ACHN (cell line): ENCODE results near the gene MARCHF10.

Source experiments
- DNase-seq: peaks from one replicate; pipeline ENCODE4 v3.0.0-alpha.2; 2015
- in situ Hi-C: cut with HindIII; loops from 2 replicates; pipeline ENCODE4 v1.10.0; 2017; ENCODE audit warnings: low sequenced_read_pairs, low pct_ligation_motif_present, low pct_unique_long_range_greater_than_20kb

Gene MARCHF10

DNA sequence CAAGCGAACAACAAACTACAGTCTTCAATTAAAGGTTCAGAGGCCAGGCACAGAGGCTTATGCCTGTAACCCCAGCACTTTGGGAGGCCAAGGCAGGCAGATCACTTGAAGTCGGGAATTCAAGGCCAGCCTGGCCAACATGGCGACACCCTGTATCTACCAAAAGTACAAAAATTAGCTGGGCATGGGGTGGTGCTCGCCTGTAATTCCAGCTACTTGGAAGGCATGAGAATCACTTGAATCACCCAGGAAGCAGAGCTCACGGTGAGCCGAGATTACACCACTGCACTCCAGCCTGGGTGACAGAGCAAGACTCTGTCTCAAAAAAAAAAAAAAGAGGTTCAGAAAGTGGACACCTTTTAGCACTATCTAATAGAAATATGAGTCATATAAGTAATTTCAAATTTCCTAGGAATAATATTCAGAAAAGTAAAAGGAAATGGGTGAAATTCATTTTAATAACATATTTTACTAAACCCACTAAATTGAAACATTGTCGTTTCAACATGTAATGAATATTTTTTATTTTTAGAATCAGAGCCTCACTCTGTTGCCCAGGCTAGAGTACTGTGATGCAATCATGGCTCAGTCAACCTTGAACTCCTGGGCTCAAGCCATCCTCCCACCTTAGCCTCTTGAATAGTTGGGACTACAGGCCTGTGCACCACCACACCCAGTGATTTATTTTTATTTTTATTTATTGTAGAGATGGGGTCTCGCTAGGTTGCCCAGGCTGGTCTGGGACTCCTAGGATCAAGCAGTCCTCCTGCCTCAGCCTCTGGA lies 15.2 kb upstream of the MARCHF10 start:
- DNase-seq, result peak; percentile 28
- in situ Hi-C loops, result no loop called here

GRCh38 chr17:62822080-62822904 lies 14.2 kb upstream of the MARCHF10 start:
- in situ Hi-C loops, result no loop called here
- no peak for DNase-seq

- no peak for DNase-seq
- in situ Hi-C loops, result no loop called here
These were observed 13.3 kb upstream of the MARCHF10 start for GRCh38 chr17:62821189-62822079.

DNA sequence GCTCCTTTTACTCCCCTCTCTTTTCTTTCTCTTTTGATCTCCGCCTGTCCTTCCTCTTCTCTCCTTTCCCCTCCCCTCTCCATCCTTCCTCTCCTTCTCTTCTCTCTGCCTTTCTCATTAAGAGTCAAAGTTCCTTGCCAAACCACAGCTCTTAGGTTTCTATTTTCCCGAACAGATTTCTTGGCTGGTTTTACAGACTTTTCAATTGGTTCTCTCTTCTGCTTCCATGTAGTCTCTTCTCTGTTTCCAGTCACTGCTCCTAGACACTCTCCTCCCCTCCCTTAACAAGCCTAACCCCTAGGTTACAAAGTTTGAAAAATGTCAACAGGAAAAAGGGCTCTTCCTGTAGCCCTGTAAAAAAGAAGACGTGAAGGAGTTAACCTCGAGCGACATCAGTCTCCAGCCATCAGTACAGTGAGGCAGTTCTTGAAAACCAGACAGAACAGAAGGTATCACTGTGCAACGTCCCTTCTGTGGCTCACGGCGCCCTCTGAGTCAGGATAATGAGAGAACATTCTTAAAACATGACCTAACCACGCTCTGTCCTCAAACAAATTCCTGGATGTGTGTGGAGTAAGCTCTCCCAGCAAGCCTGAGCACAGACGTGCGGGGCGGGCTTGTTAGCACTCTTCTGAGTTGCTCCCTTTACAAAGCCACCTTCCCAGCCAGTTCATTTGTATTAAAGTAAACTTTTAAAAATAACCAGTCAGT lies 11.6 kb upstream of the MARCHF10 start:
- peak; percentile 98 for DNase-seq
- in situ Hi-C loops, result no loop called here

GRCh38 chr17:62818526-62818925 lies 10.4 kb upstream of the MARCHF10 start:
- DNase-seq, result no peak
- in situ Hi-C loops, result no loop called here

DNA sequence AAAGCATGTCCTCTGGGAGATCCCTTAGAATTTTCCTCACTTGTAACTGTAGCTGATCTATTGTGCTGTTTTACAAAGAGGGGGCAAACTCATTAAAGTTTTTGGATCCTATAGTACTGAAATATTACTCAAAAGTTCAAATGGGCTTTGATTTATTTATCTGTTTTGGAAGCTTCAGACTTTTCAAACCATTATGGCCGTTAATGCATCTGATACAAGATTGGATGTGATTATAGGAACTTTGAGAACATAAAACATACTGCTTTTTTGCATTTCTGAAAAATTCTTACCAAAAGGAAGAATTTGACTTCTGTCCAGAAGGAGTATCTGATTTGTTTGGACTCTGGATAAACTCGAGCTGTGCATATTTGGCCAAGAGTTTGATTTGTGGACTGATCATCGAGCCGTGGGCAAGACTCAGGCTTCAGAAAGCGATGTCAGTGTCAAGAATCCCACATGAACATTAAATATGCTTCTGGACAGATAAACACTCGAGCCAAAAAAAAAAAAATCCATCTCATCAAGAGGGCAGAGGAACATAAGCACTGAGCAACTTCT lies 8.2 kb upstream of the MARCHF10 start:
- in situ Hi-C loops, result no loop called here
- no peak for DNase-seq

DNA sequence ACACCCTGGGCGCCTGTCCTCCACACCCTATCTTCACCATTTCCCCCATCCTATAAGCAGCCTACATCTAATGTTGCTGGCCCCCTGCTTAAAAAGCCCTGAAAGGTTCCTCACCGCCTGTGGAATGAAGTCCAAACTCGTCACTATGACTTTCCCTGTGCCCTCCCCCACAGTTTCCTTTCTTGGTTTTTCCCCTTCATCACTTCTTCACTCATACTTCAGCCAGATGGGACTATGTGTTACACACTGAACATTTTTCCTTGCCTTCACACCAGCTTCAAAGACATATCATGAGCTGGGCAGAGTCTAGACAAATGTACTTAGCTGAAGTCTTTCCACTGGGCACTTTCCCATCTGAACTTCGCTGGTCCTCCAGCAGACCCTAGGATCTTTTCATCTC lies 1.5 kb upstream of the MARCHF10 start:
- in situ Hi-C loops, result no loop called here

GRCh38 chr17:62808576-62808970 lies 459 bp upstream of the MARCHF10 start:
- no peak for DNase-seq
- in situ Hi-C loops, result no loop called here

More for the DNA sequence above, 1.5 kb upstream of the MARCHF10 start:
- DNase-seq, result no peak

GRCh38 chr17:62805234-62805633 lies 2.9 kb downstream of the MARCHF10 start:
- in situ Hi-C loops, result no loop called here
- no peak for DNase-seq

GRCh38 chr17:62804822-62805221 lies 3.3 kb downstream of the MARCHF10 start:
- DNase-seq, result no peak
- in situ Hi-C loops, result no loop called here

DNA sequence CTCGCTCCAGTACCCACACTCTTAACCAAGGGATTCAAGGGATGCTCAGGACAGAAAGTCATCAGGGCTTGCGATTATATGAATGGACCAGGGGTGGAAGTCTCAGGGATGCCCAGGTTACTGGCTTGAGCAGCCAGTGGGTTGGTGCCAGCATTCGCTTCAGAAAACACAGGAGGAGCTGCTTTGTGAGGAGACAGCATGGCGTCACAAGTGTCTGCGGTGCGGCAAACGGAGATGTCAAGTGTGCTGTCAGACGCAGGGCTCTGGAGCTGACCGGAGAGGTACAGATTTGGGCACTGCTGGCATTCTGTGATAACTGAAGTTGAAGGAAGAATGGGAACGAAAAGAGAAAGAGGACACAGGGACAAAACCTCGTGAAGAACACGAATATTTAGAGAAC lies 4.1 kb downstream of the MARCHF10 start:
- no peak for DNase-seq
- in situ Hi-C loops, result no loop called here

DNA sequence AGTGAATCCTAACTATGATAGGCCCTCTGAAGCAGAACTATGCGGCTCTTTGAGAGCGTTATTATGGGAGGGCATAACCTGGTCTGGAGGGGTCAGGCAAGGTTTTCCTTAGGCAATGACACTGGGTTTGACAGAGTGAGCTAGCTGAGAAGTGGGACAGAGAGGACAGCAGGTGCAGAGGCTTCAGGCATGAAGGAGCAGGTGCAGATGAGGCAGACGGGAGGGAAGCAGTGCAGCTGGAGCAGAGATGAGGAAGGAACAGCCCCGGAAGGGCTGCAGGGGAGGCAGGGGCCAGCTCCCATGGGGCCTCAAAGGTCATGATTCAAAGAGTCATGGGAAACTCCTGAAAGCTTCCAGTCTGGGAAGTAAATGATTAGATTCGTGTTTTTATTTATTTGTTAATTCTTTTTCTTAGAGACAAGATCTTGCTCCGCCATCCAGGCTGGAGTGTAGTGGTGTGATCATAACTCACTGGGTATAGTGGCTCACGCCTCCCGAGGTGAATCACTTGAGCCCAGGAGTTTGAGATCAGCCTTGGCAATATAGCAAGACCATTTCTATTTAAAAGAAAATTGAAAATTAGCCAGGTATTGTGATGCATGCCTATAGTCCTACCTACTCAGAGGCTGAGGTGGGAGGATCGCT lies 5.4 kb downstream of the MARCHF10 start:
- in situ Hi-C loops, result no loop called here
- no peak for DNase-seq

DNA sequence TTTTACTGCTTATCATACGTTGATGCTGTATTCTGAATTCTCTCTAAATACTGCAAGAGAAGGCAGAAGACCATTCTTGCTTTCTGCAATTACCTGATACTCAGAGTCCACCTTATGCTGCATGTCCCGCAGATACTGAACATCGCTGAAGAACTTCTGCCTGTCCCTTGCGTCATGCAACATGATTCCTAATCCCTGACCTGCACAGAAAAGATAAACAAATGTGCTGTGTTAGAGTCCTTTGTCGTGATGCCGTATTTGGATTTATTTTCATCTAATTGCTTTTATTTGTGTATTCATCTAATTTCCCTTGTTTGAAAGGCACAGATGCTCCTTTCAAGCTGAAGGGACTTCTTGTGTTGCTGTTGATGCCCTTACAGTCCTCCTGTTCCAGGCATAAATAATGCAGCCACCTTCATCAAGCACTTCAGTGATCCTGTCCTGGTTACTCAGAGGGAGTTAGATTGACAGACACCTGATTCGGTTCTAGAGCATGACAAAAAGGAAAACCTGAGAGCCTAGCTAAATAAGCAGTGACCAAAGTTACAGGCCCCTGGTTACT lies 6.5 kb downstream of the MARCHF10 start:
- DNase-seq, result no peak
- in situ Hi-C loops, result no loop called here

DNA sequence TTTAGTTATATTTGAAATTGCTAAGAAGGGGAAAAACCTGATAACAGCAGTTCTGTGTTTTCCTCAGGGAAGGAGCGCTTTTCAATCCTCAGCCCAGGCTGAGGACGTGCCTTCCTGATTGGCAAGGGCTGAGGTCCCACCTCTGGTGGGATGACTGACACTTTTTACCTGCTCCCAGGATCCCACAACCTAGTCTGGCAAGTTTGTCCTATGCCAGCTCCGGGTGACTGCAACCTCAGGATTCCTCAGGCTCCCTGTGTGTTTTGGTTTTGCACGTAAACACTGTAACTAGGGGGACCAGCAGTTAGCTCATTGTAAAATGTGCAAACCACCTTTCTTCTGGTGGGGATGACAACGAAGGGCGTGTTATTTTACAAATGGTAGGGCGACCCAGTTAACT lies 7.5 kb downstream of the MARCHF10 start:
- in situ Hi-C loops, result no loop called here

DNA sequence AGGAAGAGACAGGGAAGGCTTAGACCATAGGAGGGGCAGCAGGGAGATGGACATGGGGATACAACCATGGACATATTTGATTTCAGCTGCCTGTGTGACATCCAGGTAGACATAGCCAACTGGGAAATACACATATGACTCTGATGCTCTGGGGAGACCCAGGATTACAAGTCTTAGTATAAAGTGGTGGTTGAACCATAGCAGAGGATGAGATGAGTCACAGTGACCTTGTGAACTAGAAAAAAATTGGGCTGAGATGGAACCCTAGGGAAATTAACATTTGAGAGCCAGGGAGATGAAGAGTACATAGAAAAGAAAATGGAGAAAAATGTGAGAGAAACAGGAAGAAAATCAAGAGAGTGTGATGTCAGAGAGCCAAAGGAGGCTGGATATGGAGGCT lies 10.2 kb downstream of the MARCHF10 start:
- DNase-seq, result no peak
- in situ Hi-C loops, result no loop called here

More for the DNA sequence above, 7.5 kb downstream of the MARCHF10 start:
- no peak for DNase-seq

DNA sequence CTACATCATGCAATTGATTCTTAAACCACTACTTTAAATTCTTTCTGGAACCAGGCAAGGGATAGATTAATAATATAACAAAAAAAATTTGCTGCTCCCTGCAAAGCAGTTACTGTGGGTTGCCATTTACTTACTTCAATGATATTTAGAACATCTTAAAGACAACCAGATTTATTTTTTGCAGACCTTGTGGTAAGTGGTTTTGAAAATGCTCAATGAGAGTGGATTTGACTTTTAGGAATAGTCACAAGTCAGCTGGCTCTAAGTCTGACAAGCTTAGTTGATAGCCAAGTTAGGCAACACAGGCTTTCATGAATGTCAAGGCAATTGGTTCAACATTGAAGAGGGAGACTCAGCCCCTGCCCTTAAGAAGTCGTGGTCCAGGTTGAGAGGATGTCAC lies 11.8 kb downstream of the MARCHF10 start:
- no peak for DNase-seq
- in situ Hi-C loops, result no loop called here

DNA sequence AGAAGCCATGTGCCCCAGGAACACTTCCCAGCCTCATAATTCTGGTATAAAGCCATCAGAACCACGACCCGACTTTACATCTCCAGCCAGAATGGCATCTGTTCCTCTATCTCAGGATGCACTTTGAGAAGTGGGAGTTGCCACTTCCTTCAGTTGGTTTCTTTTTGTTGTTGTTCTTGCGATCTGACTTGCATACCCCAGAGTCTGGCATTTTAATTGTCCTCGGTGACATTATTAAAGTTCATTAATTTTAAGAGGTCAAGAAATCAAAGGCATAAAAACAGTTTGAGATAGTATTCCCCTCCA lies 13.5 kb downstream of the MARCHF10 start:
- in situ Hi-C loops, result no loop called here
- no peak for DNase-seq
